ENCODE measurements around the gene GBP6.
"Not testable (repeated sequence)": the region's sequence is repeated elsewhere in the genome, so short reads cannot be mapped to it uniquely, and the experiment has no call there.

The GBP6 gene, protein sequence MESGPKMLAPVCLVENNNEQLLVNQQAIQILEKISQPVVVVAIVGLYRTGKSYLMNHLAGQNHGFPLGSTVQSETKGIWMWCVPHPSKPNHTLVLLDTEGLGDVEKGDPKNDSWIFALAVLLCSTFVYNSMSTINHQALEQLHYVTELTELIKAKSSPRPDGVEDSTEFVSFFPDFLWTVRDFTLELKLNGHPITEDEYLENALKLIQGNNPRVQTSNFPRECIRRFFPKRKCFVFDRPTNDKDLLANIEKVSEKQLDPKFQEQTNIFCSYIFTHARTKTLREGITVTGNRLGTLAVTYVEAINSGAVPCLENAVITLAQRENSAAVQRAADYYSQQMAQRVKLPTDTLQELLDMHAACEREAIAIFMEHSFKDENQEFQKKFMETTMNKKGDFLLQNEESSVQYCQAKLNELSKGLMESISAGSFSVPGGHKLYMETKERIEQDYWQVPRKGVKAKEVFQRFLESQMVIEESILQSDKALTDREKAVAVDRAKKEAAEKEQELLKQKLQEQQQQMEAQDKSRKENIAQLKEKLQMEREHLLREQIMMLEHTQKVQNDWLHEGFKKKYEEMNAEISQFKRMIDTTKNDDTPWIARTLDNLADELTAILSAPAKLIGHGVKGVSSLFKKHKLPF

GRCh38 chr1:89363638-89364536, at the start of gene GBP6:
TSS of gene GBP6 (plus strand) at chr1:89364059. CDS start at chr1:89368552, 4,493 bp downstream.
- intact Hi-C loops (cut with DNase I), result no loop called here

DNA sequence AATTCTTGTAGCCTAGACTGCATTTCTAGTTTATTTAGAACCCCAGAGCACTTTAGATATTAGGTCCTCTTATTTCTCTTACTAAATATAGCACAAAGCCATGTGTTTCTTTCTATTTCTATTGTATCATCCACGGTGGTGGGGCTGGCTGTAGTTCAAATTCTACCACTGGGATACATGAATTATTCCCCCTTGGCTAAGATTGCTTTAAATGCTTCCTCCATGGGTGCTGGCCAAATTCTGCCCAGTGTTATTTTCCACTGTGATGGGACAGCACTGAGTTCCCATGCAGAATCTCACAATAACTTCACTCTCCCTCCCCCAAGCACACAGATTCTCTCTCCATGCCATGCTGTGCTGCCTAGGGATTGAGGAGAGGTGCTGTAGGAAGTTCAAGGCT, 41.5 kb upstream of the GBP6 start:
- no peak for DNase-seq

More at GRCh38 chr1:89363638-89364536, at the start of gene GBP6:
- peak in 1 of 10 donors; percentile 65 for DNase-seq

DNA sequence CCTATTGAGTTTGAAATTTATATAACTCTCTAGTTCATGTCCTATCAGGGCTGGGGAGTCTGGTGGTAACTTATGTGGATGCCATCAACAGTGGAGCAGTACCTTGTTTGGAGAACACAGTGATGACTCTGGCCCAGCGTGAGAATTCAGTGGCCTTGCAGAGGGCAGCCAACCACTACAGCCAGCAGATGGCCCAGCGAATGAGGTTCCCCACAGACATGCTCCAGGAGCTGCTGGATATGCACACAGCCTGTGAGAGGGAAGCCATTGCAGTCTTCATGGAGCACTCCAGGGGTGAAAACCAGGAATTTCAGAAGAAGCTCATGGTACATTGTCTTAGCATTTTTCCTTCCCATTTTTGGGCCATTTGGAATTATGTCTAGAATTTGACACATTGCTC, 32.0 kb upstream of the GBP6 start:
- intact Hi-C loops (cut with DNase I), result no loop called here
- no peak for DNase-seq

More for the DNA sequence above, 41.5 kb upstream of the GBP6 start:
- intact Hi-C loops (cut with DNase I), result no loop called here

GRCh38 chr1:89332461-89332860, 31.4 kb upstream of the GBP6 start:
- intact Hi-C loops (cut with DNase I), result no loop called here

GRCh38 chr1:89335486-89335885, 28.4 kb upstream of the GBP6 start:
- intact Hi-C loops (cut with DNase I), result no loop called here
- DNase-seq, result no peak

More at GRCh38 chr1:89332461-89332860, 31.4 kb upstream of the GBP6 start:
- no peak for DNase-seq

DNA sequence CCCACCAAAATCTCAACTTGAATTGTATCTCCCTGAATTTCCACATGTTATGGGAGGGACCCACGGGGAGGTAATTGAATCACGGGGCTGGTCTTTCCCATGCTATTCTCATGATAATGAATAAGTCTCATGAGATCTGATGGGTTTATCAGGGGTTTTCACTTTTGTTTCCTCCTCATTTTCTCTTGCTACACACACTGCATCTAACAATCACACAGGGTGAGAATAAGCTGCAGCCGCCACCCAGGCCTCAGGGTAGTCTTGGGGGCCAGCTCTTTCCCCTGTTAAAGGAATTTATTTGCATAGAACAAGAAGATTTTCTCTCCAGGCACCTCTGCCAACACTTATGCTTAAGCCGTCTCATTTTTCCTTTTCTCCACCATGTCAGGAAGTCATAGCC, 26.0 kb upstream of the GBP6 start:
- intact Hi-C loops (cut with DNase I), result no loop called here
- no peak for DNase-seq

DNA sequence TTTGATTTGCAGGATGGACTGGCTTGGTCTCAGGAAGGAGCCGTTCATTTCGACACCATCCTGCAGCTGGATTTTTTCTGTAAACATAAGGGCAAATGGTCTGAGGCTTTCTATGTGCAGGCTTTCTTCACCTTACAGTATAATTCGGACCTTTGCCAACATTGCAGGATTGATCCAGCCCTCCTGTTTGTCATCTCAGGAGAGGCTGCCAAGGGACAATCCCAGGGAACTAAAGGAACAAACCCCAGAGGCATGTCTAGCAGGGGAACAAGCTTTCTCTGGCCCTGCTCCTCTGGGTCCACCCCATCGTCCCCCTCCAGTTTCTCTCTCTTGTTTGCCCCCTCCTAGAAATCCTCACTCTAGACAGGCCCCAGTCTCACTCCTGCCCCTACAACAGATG, 24.8 kb upstream of the GBP6 start:
- no peak for DNase-seq
- intact Hi-C loops (cut with DNase I), result no loop called here

GRCh38 chr1:89345479-89345878, 18.4 kb upstream of the GBP6 start:
- intact Hi-C loops (cut with DNase I); DNase-seq: not testable (repeated sequence)

DNA sequence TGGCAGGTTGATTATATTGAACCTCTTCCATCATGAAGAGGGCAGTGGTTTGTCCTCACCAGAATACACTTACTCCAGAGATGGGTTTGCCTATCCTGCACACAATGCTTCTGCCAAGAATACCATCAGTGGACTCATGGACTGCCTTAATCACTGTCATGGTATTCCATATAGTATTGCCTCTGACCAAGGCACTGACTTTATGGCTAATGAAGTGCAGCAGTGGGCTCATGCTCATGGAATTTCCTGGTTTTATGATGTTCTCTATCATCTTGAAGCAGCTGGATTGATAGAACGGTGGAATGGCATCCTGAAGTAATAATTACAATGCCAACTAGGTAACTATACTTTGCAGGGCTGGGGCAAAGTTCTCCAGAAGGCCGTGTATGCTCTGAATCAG, 16.6 kb upstream of the GBP6 start:
- DNase-seq, result no peak
- intact Hi-C loops (cut with DNase I), result no loop called here

GRCh38 chr1:89350298-89350697, 13.6 kb upstream of the GBP6 start:
- intact Hi-C loops (cut with DNase I), result loop anchor here (10.0 kb wide), 1 partner anchor 265 kb away; no protein-coding TSS in a partner anchor
- DNase-seq, result no peak

GRCh38 chr1:89351597-89352311, 12.1 kb upstream of the GBP6 start:
- intact Hi-C loops (cut with DNase I), result loop anchor here (10.0 kb wide), 1 partner anchor 267 kb away; no protein-coding TSS in a partner anchor
- DNase-seq, result no peak

- intact Hi-C loops (cut with DNase I), result loop anchor here (10.0 kb wide), 1 partner anchor 268 kb away; no protein-coding TSS in a partner anchor
- DNase-seq, result no peak
These were observed 11.4 kb upstream of the GBP6 start for GRCh38 chr1:89352421-89352820.

DNA sequence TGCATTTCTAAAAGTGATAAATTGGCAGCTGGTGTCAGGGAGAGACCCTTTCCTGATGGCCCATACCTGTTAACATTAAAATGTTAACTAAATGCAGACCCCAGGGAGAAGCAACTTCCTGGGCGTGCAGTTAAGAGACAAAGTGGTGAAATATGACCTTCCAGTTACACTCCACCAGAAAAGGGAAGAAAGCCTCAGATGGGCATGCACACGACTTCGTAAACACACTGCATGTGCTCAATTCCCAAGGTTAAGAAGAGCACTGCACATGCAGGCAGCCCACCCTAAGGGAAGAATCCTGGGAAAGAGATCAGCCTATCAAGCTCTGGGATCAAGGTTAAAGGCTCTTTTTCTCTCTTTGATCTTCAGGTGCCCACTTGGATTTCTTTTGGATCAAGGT, 9.7 kb upstream of the GBP6 start:
- no peak for DNase-seq
- intact Hi-C loops (cut with DNase I), result loop anchor here (10.0 kb wide), 1 partner anchor 269 kb away; no protein-coding TSS in a partner anchor

DNA sequence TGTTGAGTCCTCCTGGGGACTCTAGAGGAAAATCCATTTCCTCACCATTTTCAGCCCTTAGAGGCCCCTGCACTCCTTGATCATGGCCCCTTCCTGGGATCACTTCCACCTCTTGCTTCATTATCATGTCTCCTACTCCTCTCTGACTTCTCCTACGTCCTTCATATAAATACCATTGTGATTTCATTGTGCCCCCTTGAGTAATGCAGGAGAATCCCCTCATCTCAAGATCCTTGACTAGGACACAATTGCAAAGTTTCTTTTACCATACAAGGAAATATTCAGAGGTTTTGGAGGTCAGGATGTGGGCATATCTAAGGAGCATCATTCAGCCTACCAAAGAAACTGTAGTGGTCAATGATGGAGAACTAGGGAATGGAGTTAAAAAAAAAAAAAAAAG, 8.8 kb upstream of the GBP6 start:
- intact Hi-C loops (cut with DNase I), result loop anchor here (10.0 kb wide), 1 partner anchor 270 kb away; no protein-coding TSS in a partner anchor

DNA sequence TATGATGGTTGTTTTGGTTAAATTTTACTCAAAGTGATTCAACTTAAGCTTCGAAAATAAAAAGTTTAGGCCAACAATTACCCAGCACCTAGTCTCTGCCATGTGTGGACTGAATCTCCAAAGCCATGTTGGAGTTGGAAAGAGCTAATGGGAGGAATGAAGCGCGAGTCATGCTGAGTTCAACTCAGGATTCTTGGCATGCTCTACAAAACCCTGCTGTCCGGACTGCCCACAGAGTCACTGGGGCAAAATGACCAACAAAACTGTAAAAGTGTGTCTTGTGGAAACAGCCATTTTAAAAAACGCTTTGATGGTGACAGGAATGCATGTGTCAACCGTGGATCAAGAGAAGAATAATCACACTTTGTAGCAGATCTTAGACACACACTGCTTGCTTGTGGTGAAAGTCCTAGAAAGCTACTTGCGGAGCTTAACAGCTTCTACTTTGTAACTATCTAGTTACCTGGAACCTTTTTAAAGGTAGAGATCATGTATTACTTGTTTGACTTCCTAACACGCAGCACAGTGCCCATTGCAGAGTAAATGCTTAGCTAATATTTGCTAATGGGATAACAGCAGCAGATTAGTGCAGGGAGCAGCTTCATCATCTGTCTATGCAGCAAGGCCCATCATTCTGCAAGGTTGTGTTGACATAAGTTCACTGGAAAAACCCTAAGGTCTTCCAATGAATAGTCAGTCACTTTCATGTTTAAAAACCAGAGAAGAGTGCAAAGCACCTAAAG, 7.0 kb upstream of the GBP6 start:
- intact Hi-C loops (cut with DNase I), result loop anchor here (10.0 kb wide), 1 partner anchor 272 kb away; no protein-coding TSS in a partner anchor
- DNase-seq, result no peak

More for the DNA sequence above, 8.8 kb upstream of the GBP6 start:
- DNase-seq, result no peak

DNA sequence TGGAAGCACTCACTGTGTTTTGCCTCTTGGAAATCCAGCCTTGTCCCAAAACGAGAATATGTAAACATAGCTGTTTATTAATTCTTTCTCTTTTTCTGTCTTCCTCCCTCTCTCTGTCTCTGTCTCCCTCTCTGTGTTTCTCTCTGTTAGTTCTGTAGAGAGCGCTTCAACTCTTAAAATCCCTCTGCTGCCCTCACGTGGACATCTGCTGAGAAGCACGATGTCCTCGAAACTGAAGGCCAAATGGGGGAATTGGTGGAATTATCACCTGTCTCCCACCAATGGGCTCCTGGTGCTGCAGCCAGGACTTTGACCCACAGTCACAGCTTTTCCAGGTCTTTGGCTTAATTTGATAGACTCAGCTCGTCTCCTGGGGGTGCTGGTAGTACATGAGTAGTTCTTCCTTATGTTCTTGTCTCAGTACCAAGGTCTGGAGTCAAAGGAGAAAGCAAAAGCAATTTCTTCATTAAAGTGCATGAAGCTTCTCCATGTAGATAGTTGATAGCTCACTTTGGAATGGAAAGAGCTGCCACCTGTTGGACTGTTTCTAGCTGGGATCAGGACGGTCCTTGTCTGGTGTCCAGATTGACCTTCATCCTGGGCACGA, 5.5 kb upstream of the GBP6 start:
- intact Hi-C loops (cut with DNase I), result loop anchor here (1.0 to 10.0 kb wide), 3 partner anchors 274 to 386 kb away; no protein-coding TSS in a partner anchor
- DNase-seq, result peak; percentile 32 to 92 (median 74)

GRCh38 chr1:89360716-89361115, 3.1 kb upstream of the GBP6 start:
- no peak for DNase-seq
- intact Hi-C loops (cut with DNase I), result no loop called here

GRCh38 chr1:89361681-89362080, 2.2 kb upstream of the GBP6 start:
- DNase-seq, result no peak
- intact Hi-C loops (cut with DNase I), result no loop called here

DNA sequence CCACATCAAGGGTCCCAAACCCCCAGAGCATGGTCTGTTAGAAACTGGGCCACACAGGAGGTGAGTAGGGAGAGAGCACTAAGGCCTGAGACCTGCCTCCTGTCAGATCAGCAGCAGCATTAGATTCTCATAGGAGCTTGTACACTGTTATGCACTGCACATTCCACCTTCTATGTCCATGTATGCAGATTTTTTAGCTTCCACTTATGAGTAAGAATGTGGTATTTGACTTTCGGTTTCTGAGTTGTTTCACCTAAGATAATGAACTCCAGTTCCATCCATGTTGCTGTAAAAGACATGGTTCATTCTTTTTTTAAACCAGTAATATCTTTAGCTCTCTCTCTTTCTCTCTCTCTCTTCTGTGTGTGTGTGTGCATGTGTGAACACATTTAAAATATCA, 663 bp upstream of the GBP6 start:
- DNase-seq, result no peak

More for the DNA sequence above, 663 bp upstream of the GBP6 start:
- intact Hi-C loops (cut with DNase I), result no loop called here
